Ascending aorta (tissue), 2 donors: ENCODE measurements around the gene C12orf43. TPM values are rescaled to one million over a fixed set of nuclear protein-coding genes. Genes with fewer than 3 reads are reported as not detected.

Experiments
- DNase-seq, 2 donors: peaks; one replicate each; pipeline ENCODE4 v3.0.0-alpha.2; 2019; ENCODE audit warnings: low spot score in 2 of 2
- H3K27ac ChIP-seq, 2 donors: fragments of 200-600 bp; sonication (generic); one replicate each; pipeline ENCODE4 v1.5.1; 2016 to 2017; ENCODE audit warnings: mild to moderate bottlenecking in 1 of 2
- H3K27me3 ChIP-seq: fragments of 200-600 bp; sonication (generic); one replicate; pipeline ENCODE4 v1.5.1; 2017
- H3K36me3 ChIP-seq, 2 donors: fragments of 200-600 bp; sonication (generic); one replicate each; pipeline ENCODE4 v1.5.1; 2016
- H3K4me1 ChIP-seq, 2 donors: fragments of 200-600 bp; sonication (generic); one replicate each; pipeline ENCODE4 v1.5.1; 2016 to 2017; ENCODE audit warnings: mild to moderate bottlenecking in 1 of 2
- H3K4me3 ChIP-seq, 2 donors: fragments of 200-600 bp; sonication (generic); one replicate each; pipeline ENCODE4 v1.5.1; 2016 to 2017; ENCODE audit warnings: mild to moderate bottlenecking in 1 of 2
- H3K9me3 ChIP-seq, 2 donors: fragments of 200-600 bp; sonication (generic); one replicate each; pipeline ENCODE4 v1.5.1; 2016
- intact Hi-C: fragments of 100-400 bp; cut with DNase I; formaldehyde crosslinking; loops from one replicate; pipeline ENCODE4 v1.15.1; 2023
- total RNA-seq: library from RNA; depleted of rRNA; stranded (reverse); fragments of >200 nt; gene quantifications from one replicate; pipeline ENCODE4 v1.1.0, GENCODE V29; 2016
- TF ChIP-seq, protein P1 (sequence below), 3 experiments: fragments of 200-600 bp in 2 of 3; fragments of 450-650 bp in 1 of 3; sonication (generic) in 2 of 3; IDR thresholded peaks; one replicate each; pipeline ENCODE4 v1.5.1; 2016 to 2019; ENCODE audit warnings: antibody characterized with exemption in 3 of 3, mild to moderate bottlenecking in 1 of 3, moderate library complexity in 1 of 3

Gene C12orf43
- total RNA-seq, 1 donor from 2014 or later: 47.1 TPM

GRCh38 chr12:121013715-121014114 lies 2.6 kb downstream of the C12orf43 start:
- Histone ChIP-seq H3K27me3 (no peaks in the 10 kb centered on the region), H3K4me1 (no peaks in the 10 kb centered on the region), H3K27ac (no peak overlapping the region), H3K9me3 (no peaks in the 10 kb centered on the region), H3K36me3 (peaks cover 20 to 35% of the 10 kb centered on the region in 2 donors), H3K4me3 (no peak overlapping the region)
- TF ChIP-seq, protein P1, sequence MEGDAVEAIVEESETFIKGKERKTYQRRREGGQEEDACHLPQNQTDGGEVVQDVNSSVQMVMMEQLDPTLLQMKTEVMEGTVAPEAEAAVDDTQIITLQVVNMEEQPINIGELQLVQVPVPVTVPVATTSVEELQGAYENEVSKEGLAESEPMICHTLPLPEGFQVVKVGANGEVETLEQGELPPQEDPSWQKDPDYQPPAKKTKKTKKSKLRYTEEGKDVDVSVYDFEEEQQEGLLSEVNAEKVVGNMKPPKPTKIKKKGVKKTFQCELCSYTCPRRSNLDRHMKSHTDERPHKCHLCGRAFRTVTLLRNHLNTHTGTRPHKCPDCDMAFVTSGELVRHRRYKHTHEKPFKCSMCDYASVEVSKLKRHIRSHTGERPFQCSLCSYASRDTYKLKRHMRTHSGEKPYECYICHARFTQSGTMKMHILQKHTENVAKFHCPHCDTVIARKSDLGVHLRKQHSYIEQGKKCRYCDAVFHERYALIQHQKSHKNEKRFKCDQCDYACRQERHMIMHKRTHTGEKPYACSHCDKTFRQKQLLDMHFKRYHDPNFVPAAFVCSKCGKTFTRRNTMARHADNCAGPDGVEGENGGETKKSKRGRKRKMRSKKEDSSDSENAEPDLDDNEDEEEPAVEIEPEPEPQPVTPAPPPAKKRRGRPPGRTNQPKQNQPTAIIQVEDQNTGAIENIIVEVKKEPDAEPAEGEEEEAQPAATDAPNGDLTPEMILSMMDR (IDR thresholded peaks at IDR 0.05): no peak
- intact Hi-C loops: no loop called here
- no peak for DNase-seq

DNA sequence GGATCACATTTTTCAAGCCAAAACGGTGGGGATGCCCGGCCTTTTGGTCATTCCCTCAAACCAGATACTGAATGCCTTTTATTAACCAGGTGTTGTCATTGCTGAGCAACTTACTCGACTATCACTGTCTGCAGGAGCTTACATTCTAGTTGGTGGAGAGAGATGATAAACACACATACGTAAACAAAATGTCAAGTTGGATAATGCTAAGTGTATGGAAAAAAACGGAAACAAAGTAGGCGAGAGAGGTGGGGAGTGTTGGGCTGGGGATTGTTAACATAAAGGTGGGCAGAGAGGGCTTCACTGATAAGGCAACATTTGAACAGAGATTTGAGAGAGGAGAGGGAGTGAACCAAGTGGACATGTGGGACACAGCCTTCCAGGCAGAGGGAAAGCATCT lies 4.5 kb downstream of the C12orf43 start:
- no peak overlapping the region for H3K4me3 ChIP-seq
- no peaks in the 10 kb centered on the region for H3K4me1 ChIP-seq
- H3K27me3 ChIP-seq: no peaks in the 10 kb centered on the region
- intact Hi-C loops: no loop called here
- peaks cover 20 to 51% of the 10 kb centered on the region in 2 donors for H3K36me3 ChIP-seq
- TF ChIP-seq, protein P1 (IDR thresholded peaks at IDR 0.05): no peak
- no peaks in the 10 kb centered on the region for H3K9me3 ChIP-seq
- DNase-seq: no peak
- H3K27ac ChIP-seq: no peak overlapping the region

GRCh38 chr12:121010860-121011259 lies 5.4 kb downstream of the C12orf43 start:
- Histone ChIP-seq H3K36me3 (peaks cover 22 to 57% of the 10 kb centered on the region in 2 donors), H3K4me1 (no peaks in the 10 kb centered on the region), H3K27me3 (no peaks in the 10 kb centered on the region), H3K9me3 (no peaks in the 10 kb centered on the region), H3K4me3 (no peak overlapping the region), H3K27ac (no peak overlapping the region)
- intact Hi-C loops: no loop called here
- no peak for DNase-seq
- TF ChIP-seq, protein P1 (IDR thresholded peaks at IDR 0.05): no peak

DNA sequence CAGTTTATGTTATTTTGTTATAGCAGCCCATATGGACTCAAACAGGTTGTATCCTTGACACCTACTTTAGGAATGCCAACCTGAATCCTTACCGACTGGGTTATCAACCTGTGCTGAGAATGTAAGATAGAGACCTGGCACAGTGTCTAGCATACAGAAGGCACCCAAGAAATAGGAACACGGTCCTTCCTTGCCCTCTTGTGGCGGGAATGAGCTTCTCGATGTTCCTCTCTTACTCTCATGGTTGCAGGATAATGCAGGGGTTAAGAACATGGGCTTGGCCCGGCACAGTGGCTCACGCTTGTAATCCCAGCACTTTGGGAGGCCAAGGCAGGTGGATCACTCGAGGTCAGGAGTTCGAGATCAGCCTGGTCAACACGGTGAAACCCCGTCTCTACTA lies 6.5 kb downstream of the C12orf43 start:
- no peaks in the 10 kb centered on the region for H3K27me3 ChIP-seq
- no peak overlapping the region for H3K4me3 ChIP-seq
- no peaks in the 10 kb centered on the region for H3K9me3 ChIP-seq
- intact Hi-C loops: no loop called here
- TF ChIP-seq, protein P1 (IDR thresholded peaks at IDR 0.05): no peak
- DNase-seq: no peak
- no peaks in the 10 kb centered on the region for H3K4me1 ChIP-seq
- no peak overlapping the region for H3K27ac ChIP-seq
- peaks cover 29 to 63% of the 10 kb centered on the region in 2 donors for H3K36me3 ChIP-seq

GRCh38 chr12:121008347-121009098 lies 7.8 kb downstream of the C12orf43 start:
- intact Hi-C loops: no loop called here
- TF ChIP-seq, protein P1 (IDR thresholded peaks at IDR 0.05): no peak
- Histone ChIP-seq H3K27me3 (no peaks in the 10 kb centered on the region), H3K27ac (no peak overlapping the region), H3K4me3 (no peak overlapping the region), H3K9me3 (no peaks in the 10 kb centered on the region), H3K36me3 (peaks cover 38 to 75% of the 10 kb centered on the region in 2 donors), H3K4me1 (no peaks in the 10 kb centered on the region)
- no peak for DNase-seq
